Keratinocyte (primary cell): ENCODE data around the gene KAT6B.
"Not testable (repeated sequence)": the region's sequence is repeated elsewhere in the genome, so short reads cannot be mapped to it uniquely, and the experiment has no call there.

Source experiments
- CTCF ChIP-seq, 3 experiments: IDR thresholded peaks in 1 of 3; conservative IDR thresholded peaks in 1 of 3; optimal IDR thresholded peaks in 1 of 3; 2 replicates in 2 of 3; 3 replicates in 1 of 3; pipeline versions ENCODE3 to v1.5.1; 2011; ENCODE audit warnings: low read length in 3 of 3, mild to moderate bottlenecking in 3 of 3, moderate library complexity in 2 of 3, control low read depth in 1 of 3, inconsistent platforms in 1 of 3; ENCODE audit not compliant: insufficient read depth in 2 of 3; ENCODE audit errors: extremely low read depth in 1 of 3
- EZH2 ChIP-seq: IDR thresholded peaks from one replicate; pipeline ENCODE4 v1.6.1; 2012; ENCODE audit warnings: inconsistent platforms, mild to moderate bottlenecking, low read length, moderate library complexity

DNA sequence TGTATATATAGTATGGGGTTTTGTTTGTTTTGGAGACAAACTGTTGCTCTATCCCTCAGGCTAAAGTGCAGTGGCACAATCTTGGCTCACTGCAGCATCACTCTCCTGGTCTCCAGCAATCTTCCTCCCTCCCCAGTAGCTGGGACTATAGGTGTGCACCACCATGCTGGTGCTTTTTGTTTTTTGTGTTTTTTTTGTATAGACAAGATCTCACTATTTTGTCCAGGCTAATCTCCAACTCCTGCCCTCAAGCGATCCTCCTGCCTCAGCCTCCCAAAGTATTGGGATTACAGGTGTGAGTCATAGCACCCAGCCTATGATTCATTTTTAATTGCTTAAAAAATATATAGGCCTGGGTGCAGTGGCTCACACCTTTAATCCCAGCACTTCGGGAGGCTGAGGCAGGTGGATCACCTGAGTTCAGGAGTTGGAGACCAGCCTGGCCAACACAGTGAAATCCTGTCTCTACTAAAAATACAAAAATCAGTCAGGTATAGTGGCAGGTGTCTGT, 229.6 kb downstream of the KAT6B start:
- TF ChIP-seq CTCF (optimal IDR thresholded peaks at IDR 0.05 in 1 of 3, IDR thresholded peaks at IDR 0.05 in 1 of 3, conservative IDR thresholded peaks at IDR 0.05 in 1 of 3; ENCODE audit: extremely low read depth in 1 of 3, insufficient read depth in 2 of 3, low read length in 3 of 3); EZH2: not testable (repeated sequence)
